C4-2B (cell line): ENCODE data around the gene TRMT11.

Source experiments
- ZFX ChIP-seq: fragments of 450-650 bp; IDR thresholded peaks from 2 replicates; pipeline ENCODE4 v1.6.1; 2017
- TF ChIP-seq, protein P1 (sequence below): fragments of 450-650 bp; conservative IDR thresholded peaks from 2 replicates; pipeline ENCODE4 v1.5.1; 2017; ENCODE audit warnings: mild to moderate bottlenecking

- TF ChIP-seq, protein P1, sequence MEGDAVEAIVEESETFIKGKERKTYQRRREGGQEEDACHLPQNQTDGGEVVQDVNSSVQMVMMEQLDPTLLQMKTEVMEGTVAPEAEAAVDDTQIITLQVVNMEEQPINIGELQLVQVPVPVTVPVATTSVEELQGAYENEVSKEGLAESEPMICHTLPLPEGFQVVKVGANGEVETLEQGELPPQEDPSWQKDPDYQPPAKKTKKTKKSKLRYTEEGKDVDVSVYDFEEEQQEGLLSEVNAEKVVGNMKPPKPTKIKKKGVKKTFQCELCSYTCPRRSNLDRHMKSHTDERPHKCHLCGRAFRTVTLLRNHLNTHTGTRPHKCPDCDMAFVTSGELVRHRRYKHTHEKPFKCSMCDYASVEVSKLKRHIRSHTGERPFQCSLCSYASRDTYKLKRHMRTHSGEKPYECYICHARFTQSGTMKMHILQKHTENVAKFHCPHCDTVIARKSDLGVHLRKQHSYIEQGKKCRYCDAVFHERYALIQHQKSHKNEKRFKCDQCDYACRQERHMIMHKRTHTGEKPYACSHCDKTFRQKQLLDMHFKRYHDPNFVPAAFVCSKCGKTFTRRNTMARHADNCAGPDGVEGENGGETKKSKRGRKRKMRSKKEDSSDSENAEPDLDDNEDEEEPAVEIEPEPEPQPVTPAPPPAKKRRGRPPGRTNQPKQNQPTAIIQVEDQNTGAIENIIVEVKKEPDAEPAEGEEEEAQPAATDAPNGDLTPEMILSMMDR, result no peak
- no peak for TF ChIP-seq ZFX
Observed at GRCh38 chr6:126083875-126084274, 97.5 kb downstream of the TRMT11 start.
